NOMO-1 treated with DMSO at 0.1 percent for 48 hours (cell line): ENCODE measurements around the gene PCDHGB2.
"Not testable (repeated sequence)": the region's sequence is repeated elsewhere in the genome, so short reads cannot be mapped to it uniquely, and the experiment has no call there.

Source experiments
- DNase-seq: peaks from one replicate; lab custom pipeline; 2025; ENCODE audit not compliant: unreplicated experiment; lab: John Stamatoyannopoulos, UW

PCDHGB2 gene

DNA sequence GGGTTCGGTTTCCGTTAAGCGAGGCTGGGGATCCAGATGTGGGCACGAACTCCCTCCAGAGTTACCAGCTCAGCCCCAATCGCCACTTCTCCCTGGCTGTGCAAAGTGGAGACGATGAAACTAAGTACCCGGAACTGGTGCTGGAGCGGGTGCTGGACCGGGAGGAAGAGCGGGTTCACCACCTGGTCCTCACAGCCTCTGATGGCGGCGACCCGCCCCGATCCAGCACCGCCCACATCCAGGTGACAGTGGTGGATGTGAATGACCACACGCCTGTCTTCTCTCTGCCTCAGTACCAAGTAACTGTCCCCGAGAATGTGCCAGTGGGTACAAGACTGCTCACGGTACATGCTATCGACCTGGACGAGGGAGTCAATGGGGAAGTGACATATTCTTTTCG lies 23.6 kb downstream of the PCDHGB2 start:
- no peak for DNase-seq

GRCh38 chr5:141384471-141385267 lies 24.9 kb downstream of the PCDHGB2 start:
- no peak for DNase-seq

DNA sequence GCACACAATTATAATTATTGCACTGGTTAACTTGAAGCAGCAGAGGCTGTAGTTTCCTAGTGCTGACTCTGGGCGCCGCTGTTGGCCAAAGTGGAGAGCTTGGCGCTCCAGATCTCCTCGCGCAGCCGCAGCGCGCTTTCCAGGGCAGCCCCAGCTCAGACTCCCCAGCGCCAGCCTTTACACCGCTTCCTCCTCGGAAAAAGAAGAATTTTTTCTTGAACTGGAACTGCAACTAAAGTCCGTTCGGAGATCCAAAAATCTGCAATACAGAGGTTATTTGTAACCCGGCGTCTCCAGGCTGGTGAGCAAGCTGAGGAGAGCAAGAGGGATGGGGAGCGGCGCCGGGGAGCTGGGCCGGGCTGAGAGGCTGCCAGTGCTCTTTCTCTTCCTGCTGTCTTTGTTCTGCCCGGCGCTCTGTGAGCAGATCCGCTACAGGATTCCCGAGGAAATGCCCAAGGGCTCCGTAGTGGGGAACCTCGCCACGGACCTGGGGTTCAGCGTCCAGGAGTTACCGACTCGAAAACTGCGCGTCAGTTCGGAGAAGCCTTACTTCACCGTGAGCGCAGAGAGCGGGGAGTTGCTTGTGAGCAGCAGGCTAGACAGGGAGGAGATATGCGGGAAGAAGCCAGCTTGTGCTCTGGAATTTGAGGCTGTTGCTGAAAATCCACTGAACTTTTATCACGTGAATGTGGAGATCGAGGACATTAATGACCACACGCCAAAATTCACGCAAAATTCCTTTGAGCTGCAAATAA lies 27.9 kb downstream of the PCDHGB2 start, which contains the start of gene PCDHGB4:
Gene PCDHGB4, plus strand, starts transcription at position 142 of the 755 bp plus-strand sequence. Its CDS starts 187 bp downstream, at position 329.
- DNase-seq, result not testable (repeated sequence)

DNA sequence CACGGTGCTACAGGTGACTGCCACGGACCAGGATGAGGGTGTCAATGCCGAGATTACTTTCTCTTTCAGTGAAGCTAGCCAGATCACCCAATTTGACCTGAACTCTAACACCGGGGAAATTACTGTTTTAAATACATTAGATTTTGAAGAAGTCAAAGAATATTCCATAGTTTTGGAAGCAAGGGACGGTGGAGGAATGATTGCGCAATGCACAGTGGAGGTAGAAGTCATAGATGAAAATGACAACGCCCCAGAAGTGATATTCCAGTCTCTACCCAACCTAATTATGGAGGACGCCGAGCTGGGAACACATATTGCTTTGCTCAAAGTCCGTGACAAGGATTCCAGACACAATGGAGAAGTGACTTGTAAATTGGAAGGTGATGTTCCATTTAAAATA lies 28.9 kb downstream of the PCDHGB2 start:
- DNase-seq, result no peak

- no peak for DNase-seq
These were observed 29.6 kb downstream of the PCDHGB2 start for GRCh38 chr5:141389153-141390042.

GRCh38 chr5:141392429-141393198 lies 32.8 kb downstream of the PCDHGB2 start, which contains the start of gene PCDHGA8:
PCDHGA8 (plus strand) TSS chr5:141392633; CDS start chr5:141392814, 181 bp downstream.
- no peak for DNase-seq

DNA sequence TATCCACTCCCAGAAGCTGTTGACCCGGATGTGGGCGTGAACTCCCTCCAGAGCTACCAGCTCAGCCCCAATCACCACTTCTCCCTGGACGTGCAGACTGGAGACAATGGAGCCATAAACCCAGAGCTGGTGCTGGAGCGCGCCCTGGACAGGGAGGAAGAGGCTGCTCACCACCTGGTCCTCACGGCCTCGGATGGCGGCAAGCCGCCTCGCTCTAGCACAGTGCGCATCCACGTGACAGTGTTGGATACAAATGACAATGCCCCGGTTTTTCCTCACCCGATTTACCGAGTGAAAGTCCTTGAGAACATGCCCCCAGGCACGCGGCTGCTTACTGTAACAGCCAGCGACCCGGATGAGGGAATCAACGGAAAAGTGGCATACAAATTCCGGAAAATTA lies 33.5 kb downstream of the PCDHGB2 start:
- no peak for DNase-seq

GRCh38 chr5:141394401-141395187 lies 34.8 kb downstream of the PCDHGB2 start:
- not testable (repeated sequence) for DNase-seq

GRCh38 chr5:141397756-141398551 lies 38.2 kb downstream of the PCDHGB2 start, which contains the start of gene PCDHGB5:
PCDHGB5 (plus strand) TSS chr5:141397947; CDS start chr5:141398128, 181 bp downstream.
- not testable (repeated sequence) for DNase-seq

DNA sequence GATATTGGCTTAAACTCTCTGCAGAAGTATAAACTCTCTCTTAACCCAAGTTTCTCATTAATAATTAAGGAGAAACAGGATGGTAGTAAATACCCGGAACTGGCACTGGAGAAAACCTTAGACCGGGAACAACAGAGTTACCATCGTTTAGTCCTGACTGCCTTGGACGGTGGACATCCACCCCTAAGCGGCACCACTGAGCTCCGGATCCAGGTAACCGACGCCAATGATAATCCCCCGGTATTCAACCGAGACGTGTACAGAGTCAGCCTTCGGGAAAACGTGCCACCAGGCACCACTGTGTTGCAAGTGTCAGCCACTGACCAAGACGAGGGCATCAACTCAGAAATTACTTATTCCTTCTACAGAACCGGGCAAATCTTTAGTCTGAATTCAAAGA lies 38.8 kb downstream of the PCDHGB2 start:
- DNase-seq, result no peak

DNA sequence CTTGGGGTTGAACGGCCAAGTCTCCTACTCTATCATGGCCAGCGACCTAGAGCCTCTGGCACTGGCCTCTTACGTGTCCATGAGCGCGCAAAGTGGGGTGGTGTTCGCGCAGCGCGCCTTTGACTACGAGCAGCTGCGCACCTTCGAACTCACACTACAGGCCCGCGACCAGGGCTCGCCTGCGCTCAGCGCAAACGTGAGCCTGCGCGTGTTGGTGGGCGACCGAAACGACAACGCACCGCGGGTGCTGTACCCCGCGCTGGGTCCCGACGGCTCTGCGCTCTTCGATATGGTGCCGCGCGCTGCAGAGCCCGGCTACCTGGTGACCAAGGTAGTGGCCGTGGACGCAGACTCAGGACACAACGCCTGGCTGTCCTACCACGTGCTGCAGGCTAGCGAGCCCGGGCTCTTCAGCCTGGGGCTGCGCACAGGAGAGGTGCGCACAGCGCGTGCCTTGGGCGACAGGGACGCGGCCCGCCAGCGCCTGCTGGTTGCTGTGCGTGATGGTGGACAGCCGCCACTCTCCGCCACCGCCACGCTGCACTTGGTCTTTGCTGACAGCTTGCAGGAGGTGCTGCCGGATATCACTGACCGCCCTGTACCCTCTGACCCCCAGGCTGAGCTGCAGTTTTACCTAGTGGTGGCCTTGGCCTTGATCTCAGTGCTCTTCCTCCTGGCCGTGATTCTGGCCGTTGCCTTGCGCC lies 39.9 kb downstream of the PCDHGB2 start:
- DNase-seq, result no peak

- no peak for DNase-seq
These were observed 42.9 kb downstream of the PCDHGB2 start, which contains the start of gene PCDHGA9 for GRCh38 chr5:141402553-141403243. PCDHGA9 (plus strand) TSS chr5:141402778; CDS start chr5:141402953, 175 bp downstream.

GRCh38 chr5:141403387-141403786 lies 43.6 kb downstream of the PCDHGB2 start:
- DNase-seq, result no peak

DNA sequence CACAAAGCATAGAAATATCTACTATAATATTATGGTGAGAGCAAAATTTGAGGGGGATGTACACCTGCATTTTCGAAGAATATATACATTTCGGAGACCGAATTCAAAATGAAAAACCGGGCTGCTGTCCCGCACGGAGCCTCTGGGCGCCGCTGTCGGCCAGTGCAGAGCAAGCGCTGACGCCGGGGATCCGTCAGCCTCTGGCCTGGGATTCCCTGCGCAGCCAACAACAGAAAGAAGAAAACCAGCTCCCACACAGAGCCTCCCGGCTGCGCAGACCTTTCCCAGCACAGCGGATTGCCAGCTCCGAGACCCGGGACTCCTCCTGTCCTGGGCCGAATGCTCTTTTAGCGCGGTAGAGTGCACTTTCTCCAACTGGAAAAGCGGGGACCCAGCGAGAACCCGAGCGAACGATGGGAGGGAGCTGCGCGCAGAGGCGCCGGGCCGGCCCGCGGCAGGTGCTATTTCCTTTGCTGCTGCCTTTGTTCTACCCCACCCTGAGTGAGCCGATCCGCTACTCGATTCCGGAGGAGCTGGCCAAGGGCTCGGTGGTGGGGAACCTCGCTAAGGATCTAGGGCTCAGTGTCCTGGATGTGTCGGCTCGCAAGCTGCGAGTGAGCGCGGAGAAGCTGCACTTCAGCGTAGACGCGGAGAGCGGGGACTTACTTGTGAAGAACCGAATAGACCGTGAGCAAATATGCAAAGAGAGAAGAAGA lies 48.2 kb downstream of the PCDHGB2 start, which contains the start of gene PCDHGB6:
Gene PCDHGB6, plus strand, starts transcription at position 232 of the 716 bp plus-strand sequence. Its CDS starts 182 bp downstream, at position 414.
- DNase-seq, result peak; percentile 27

GRCh38 chr5:141409598-141410306 lies 50.0 kb downstream of the PCDHGB2 start:
- no peak for DNase-seq

GRCh38 chr5:141411575-141411974 lies 51.8 kb downstream of the PCDHGB2 start:
- DNase-seq, result no peak
